HCT116 (cell line): ENCODE results near the gene SOX2.

Experiments
- ATF3 ChIP-seq: IDR thresholded peaks from 2 replicates; pipeline ENCODE4 v1.6.1; 2012
- CTCF ChIP-seq, 3 experiments: fragments of 200-600 bp in 1 of 3; sonication (generic) in 1 of 3; IDR thresholded peaks in 2 of 3; conservative IDR thresholded peaks in 1 of 3; 2 replicates each; pipeline ENCODE4 v1.5.1; 2012 to 2017; ENCODE audit warnings: low read depth in 2 of 3, low read length in 2 of 3, antibody characterized with exemption in 1 of 3, borderline replicate concordance in 1 of 3, control low read depth in 1 of 3, mild to moderate bottlenecking in 1 of 3, mixed read lengths in 1 of 3, mixed run types in 1 of 3, moderate library complexity in 1 of 3; ENCODE audit not compliant: insufficient read depth in 1 of 3
- ELF1 ChIP-seq: IDR thresholded peaks from 2 replicates; pipeline ENCODE4 v1.6.1; 2012; ENCODE audit warnings: low read depth, borderline replicate concordance
- EZH2 ChIP-seq: fragments of 200-600 bp; sonication (generic); IDR thresholded peaks from 2 replicates; pipeline ENCODE4 v1.6.1; 2017; ENCODE audit warnings: antibody characterized with exemption, mixed run types
- EZH2phosphoT487 ChIP-seq: fragments of 200-600 bp; IDR thresholded peaks from 2 replicates; pipeline ENCODE4 v1.6.1; 2018; ENCODE audit warnings: antibody characterized with exemption, borderline replicate concordance
- JUND ChIP-seq: IDR thresholded peaks from 2 replicates; pipeline ENCODE4 v1.6.1; 2012
- MAX ChIP-seq: IDR thresholded peaks from 2 replicates; pipeline ENCODE4 v1.6.1; 2012
- POLR2A ChIP-seq: IDR thresholded peaks from 2 replicates; pipeline ENCODE4 v1.7.0; 2011; ENCODE audit warnings: borderline replicate concordance; ENCODE audit not compliant: insufficient read depth, insufficient read length; ENCODE audit errors: extremely low read depth
- RAD21 ChIP-seq: IDR thresholded peaks from 2 replicates; pipeline ENCODE4 v1.6.1; 2012; ENCODE audit warnings: low read depth, mild to moderate bottlenecking
- SP1 ChIP-seq: IDR thresholded peaks from 2 replicates; pipeline ENCODE4 v1.6.1; 2012; ENCODE audit warnings: low read depth
- ZBTB33 ChIP-seq: IDR thresholded peaks from 2 replicates; pipeline ENCODE4 v1.6.1; 2011; ENCODE audit warnings: mild to moderate bottlenecking, low read length, moderate library complexity; ENCODE audit not compliant: insufficient replicate concordance; ENCODE audit errors: extremely low read depth
- ZFX ChIP-seq: fragments of 450-650 bp; IDR thresholded peaks from 2 replicates; pipeline ENCODE4 v1.6.1; 2017
- ZNF274 ChIP-seq: fragments of 200-500 bp; sonication (Bioruptor generic); IDR thresholded peaks from 2 replicates; pipeline ENCODE4 v1.6.1; 2014; ENCODE audit warnings: mild to moderate bottlenecking, low read depth, low read length, inconsistent platforms

GRCh38 chr3:181730934-181731333, 19.2 kb downstream of the SOX2 start:
- TF ChIP-seq CTCF (IDR thresholded peaks at IDR 0.05 in 2 of 3, conservative IDR thresholded peaks at IDR 0.05 in 1 of 3; ENCODE audit: borderline replicate concordance in 1 of 3, insufficient read depth in 1 of 3, low read depth in 2 of 3, low read length in 2 of 3) (no peak), SP1 (no peak), POLR2A (no peak), ZNF274 (no peak), RAD21 (no peak), ELF1 (no peak), ATF3 (no peak), EZH2 (no peak), EZH2phosphoT487 (no peak), MAX (no peak), ZFX (no peak), ZBTB33 (no peak), JUND (no peak)
